Erythroblast (primary cell): ENCODE measurements around the gene DRAP1.
"Not testable (repeated sequence)": the region's sequence is repeated elsewhere in the genome, so short reads cannot be mapped to it uniquely, and the experiment has no call there.

Experiments used
- DNase-seq, 2 experiments: peaks; one replicate each; lab custom pipeline; 2025; lab: John Stamatoyannopoulos, UW
- GATA1 ChIP-seq: IDR thresholded peaks from 2 replicates; pipeline ENCODE4 v1.6.1; 2011; ENCODE audit warnings: low read depth, mild to moderate bottlenecking, control low read depth, low read length, moderate library complexity
- POLR2A ChIP-seq: IDR thresholded peaks from 2 replicates; pipeline ENCODE4 v1.6.1; 2011; ENCODE audit warnings: mild to moderate bottlenecking, low read length

Gene DRAP1

GRCh38 chr11:65891219-65892136 lies 27.7 kb upstream of the DRAP1 start:
- peak; percentile 8 for TF ChIP-seq POLR2A
- no peak for TF ChIP-seq GATA1
- DNase-seq: peak; percentile 51 to 52

GRCh38 chr11:65892137-65892540 lies 27.1 kb upstream of the DRAP1 start:
- not testable (repeated sequence) for DNase-seq

GRCh38 chr11:65892661-65893317 lies 26.4 kb upstream of the DRAP1 start:
- DNase-seq: no peak
- TF ChIP-seq GATA1: no peak
- TF ChIP-seq POLR2A: no peak

- no peak for DNase-seq
Measured at GRCh38 chr11:65894034-65894591, 25.1 kb upstream of the DRAP1 start.

GRCh38 chr11:65895482-65895981 lies 23.7 kb upstream of the DRAP1 start:
- TF ChIP-seq POLR2A: no peak
- DNase-seq: no peak

More at GRCh38 chr11:65894034-65894591, 25.1 kb upstream of the DRAP1 start:
- TF ChIP-seq GATA1: no peak
- no peak for TF ChIP-seq POLR2A

- peak; percentile 35 for TF ChIP-seq POLR2A
- no peak for TF ChIP-seq GATA1
- DNase-seq: no peak
Measured at GRCh38 chr11:65896034-65896999, 22.9 kb upstream of the DRAP1 start.

GRCh38 chr11:65897020-65897471 lies 22.2 kb upstream of the DRAP1 start:
- no peak for TF ChIP-seq GATA1
- TF ChIP-seq POLR2A: no peak
- no peak for DNase-seq

GRCh38 chr11:65898656-65899355 lies 20.4 kb upstream of the DRAP1 start:
- TF ChIP-seq GATA1: no peak
- TF ChIP-seq POLR2A: peak; percentile 65
- DNase-seq: peak in 1 of 2 experiments; percentile 54

GRCh38 chr11:65899356-65900124 lies 19.7 kb upstream of the DRAP1 start:
- DNase-seq: peak; percentile 87 to 95

GRCh38 chr11:65900125-65900898 lies 18.9 kb upstream of the DRAP1 start, which contains the start of gene FOSL1:
Gene FOSL1 (minus strand): TSS chr11:65900388. CDS start chr11:65900339, 49 bp downstream.
- DNase-seq: peak; percentile 95 to 97
- TF ChIP-seq POLR2A (peak; percentile 83), GATA1 (no peak)

More at GRCh38 chr11:65899356-65900124, 19.7 kb upstream of the DRAP1 start:
- no peak for TF ChIP-seq GATA1
- no peak for TF ChIP-seq POLR2A

- no peak for DNase-seq
- TF ChIP-seq GATA1 (no peak), POLR2A (no peak)
Measured at GRCh38 chr11:65900899-65901180, 18.4 kb upstream of the DRAP1 start.
